Keratinocyte (primary cell): ENCODE data around the gene PPIAL4G.
"Not testable (repeated sequence)": the region's sequence is repeated elsewhere in the genome, so short reads cannot be mapped to it uniquely, and the experiment has no call there.

Experiments used
- EZH2 ChIP-seq: IDR thresholded peaks from one replicate; pipeline ENCODE4 v1.6.1; 2012; ENCODE audit warnings: inconsistent platforms, mild to moderate bottlenecking, low read length, moderate library complexity
- TF ChIP-seq, protein P1 (sequence below), 3 experiments: IDR thresholded peaks in 1 of 3; conservative IDR thresholded peaks in 1 of 3; optimal IDR thresholded peaks in 1 of 3; 2 replicates in 2 of 3; 3 replicates in 1 of 3; pipeline versions ENCODE3 to v1.5.1; 2011; ENCODE audit warnings: low read length in 3 of 3, mild to moderate bottlenecking in 3 of 3, moderate library complexity in 2 of 3, control low read depth in 1 of 3, inconsistent platforms in 1 of 3; ENCODE audit not compliant: insufficient read depth in 2 of 3; ENCODE audit errors: extremely low read depth in 1 of 3

- TF ChIP-seq, protein P1, sequence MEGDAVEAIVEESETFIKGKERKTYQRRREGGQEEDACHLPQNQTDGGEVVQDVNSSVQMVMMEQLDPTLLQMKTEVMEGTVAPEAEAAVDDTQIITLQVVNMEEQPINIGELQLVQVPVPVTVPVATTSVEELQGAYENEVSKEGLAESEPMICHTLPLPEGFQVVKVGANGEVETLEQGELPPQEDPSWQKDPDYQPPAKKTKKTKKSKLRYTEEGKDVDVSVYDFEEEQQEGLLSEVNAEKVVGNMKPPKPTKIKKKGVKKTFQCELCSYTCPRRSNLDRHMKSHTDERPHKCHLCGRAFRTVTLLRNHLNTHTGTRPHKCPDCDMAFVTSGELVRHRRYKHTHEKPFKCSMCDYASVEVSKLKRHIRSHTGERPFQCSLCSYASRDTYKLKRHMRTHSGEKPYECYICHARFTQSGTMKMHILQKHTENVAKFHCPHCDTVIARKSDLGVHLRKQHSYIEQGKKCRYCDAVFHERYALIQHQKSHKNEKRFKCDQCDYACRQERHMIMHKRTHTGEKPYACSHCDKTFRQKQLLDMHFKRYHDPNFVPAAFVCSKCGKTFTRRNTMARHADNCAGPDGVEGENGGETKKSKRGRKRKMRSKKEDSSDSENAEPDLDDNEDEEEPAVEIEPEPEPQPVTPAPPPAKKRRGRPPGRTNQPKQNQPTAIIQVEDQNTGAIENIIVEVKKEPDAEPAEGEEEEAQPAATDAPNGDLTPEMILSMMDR (optimal IDR thresholded peaks at IDR 0.05 in 1 of 3, IDR thresholded peaks at IDR 0.05 in 1 of 3, conservative IDR thresholded peaks at IDR 0.05 in 1 of 3; ENCODE audit: extremely low read depth in 1 of 3, insufficient read depth in 2 of 3, low read length in 3 of 3), result not testable (repeated sequence)
- TF ChIP-seq EZH2, result not testable (repeated sequence)
These were observed 40.4 kb upstream of the PPIAL4G start for GRCh38 chr1:148523205-148524144.
